ENCODE data around the gene CYTH1.
A peak's percentile ranks its signal among the peaks of the same experiment; 100 is the strongest.

CYTH1 gene

DNA sequence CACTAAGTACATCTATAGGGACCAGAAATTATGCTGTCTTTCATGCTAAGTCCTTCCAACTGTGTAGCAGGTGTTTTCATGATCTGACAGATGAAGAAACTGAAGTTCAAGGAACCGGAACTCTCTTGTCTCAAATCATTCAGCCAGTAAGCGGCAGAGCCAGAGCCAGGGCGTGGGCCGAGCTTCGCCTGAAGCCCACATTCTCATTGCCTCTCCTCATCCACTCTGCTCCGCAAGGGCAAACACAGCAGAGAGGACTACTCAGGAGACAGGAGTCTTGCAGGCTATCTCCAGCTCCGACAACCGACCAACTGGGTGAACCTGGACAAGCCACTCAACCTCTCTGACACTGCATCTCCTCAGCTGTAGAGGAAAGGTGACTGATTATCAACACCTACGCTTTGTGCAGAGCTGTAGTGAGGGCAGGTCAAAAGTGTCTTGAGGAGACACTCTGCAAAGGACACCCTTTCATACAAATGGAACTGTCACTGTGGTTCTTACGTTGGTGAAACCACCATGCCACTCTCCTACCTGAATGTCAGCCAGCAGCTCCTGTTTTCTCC, 72.9 kb downstream of the CYTH1 start:
- no peak for TF ChIP-seq GLIS3 (CRISPR knock-in tag; IDR thresholded peaks at IDR 0.05)
- TF ChIP-seq CSDC2 (CRISPR knock-in tag; IDR thresholded peaks at IDR 0.05), result no peak
- no peak for TF ChIP-seq BACH2 (CRISPR knock-in tag; IDR thresholded peaks at IDR 0.05; ENCODE audit: borderline replicate concordance)
- TF ChIP-seq TOX (CRISPR knock-in tag; IDR thresholded peaks at IDR 0.05; ENCODE audit: borderline replicate concordance), result no peak
- ATAC-seq, result no peak

DNA sequence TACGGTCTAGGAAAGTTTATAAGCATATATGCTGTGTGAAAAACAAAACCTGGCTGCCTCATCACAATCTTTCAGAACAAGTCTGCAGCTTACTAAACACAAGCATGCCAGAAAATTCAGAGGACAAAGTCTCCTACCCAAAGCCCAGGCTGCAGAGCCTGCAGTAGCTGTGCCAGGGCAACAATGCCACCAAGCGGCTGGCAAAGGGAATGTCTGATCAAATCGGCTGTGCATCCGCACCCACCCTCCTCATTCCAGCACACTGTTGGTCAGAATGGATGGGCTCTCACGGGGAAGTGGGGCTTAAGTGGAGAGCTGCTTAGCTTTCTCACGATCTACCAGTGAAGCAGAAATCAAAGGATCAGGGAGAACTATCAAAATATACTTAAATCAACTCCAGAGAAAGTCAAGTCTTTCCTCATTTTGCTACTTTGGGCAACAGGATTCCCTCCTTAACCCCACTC, 73.5 kb downstream of the CYTH1 start:
- TF ChIP-seq ZNF565 (CRISPR knock-in tag; conservative IDR thresholded peaks at IDR 0.05; ENCODE audit: low read depth), result 0 out of 2 replicates have a peak, but pooled peaks have one; percentile 2
- no peak for TF ChIP-seq CSDC2 (CRISPR knock-in tag; IDR thresholded peaks at IDR 0.05)
- TF ChIP-seq ZFP3 (CRISPR knock-in tag; IDR thresholded peaks at IDR 0.05), result peak; percentile 42; the same call in 1 of the 2 replicates
- ATAC-seq, result peak; percentile 96

DNA sequence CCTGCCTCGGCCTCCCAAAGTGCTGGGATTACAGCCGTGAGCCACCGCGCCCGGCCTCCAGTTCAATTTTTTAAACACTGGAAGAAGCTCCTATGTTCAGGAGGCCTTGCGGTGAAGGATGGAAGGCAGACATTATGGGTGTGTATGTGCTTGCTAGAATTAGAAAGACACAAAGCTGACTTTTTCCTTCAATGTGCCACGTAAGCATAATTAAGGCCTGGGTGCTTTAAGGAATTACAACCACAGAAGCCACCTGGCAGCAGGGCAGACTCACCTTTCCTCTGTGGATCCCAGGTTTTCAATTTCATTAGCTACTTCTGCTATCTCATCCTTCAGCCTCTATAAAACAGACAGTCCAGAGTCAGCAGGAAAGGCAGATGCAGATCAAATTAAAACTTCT, 74.2 kb downstream of the CYTH1 start:
- TF ChIP-seq ZFP30 (CRISPR knock-in tag; IDR thresholded peaks at IDR 0.05), result no peak
- TF ChIP-seq BACH2 (CRISPR knock-in tag; IDR thresholded peaks at IDR 0.05; ENCODE audit: borderline replicate concordance), result no peak
- TF ChIP-seq, protein P1, sequence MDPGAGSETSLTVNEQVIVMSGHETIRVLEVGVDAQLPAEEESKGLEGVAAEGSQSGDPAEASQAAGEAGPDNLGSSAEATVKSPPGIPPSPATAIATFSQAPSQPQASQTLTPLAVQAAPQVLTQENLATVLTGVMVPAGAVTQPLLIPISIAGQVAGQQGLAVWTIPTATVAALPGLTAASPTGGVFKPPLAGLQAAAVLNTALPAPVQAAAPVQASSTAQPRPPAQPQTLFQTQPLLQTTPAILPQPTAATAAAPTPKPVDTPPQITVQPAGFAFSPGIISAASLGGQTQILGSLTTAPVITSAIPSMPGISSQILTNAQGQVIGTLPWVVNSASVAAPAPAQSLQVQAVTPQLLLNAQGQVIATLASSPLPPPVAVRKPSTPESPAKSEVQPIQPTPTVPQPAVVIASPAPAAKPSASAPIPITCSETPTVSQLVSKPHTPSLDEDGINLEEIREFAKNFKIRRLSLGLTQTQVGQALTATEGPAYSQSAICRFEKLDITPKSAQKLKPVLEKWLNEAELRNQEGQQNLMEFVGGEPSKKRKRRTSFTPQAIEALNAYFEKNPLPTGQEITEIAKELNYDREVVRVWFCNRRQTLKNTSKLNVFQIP (CRISPR knock-in tag; IDR thresholded peaks at IDR 0.05; ENCODE audit: borderline replicate concordance, low read depth), result no peak
- no peak for TF ChIP-seq SNAI2 (CRISPR knock-in tag; IDR thresholded peaks at IDR 0.05)
- TF ChIP-seq ISL1 (CRISPR knock-in tag; IDR thresholded peaks at IDR 0.05), result no peak
- TF ChIP-seq RARB (CRISPR knock-in tag; IDR thresholded peaks at IDR 0.05), result no peak
- no peak for TF ChIP-seq PPARA (CRISPR knock-in tag; IDR thresholded peaks at IDR 0.05; ENCODE audit: borderline replicate concordance)
- no peak for TF ChIP-seq ZFP3 (CRISPR knock-in tag; IDR thresholded peaks at IDR 0.05)
- ATAC-seq, result no peak

DNA sequence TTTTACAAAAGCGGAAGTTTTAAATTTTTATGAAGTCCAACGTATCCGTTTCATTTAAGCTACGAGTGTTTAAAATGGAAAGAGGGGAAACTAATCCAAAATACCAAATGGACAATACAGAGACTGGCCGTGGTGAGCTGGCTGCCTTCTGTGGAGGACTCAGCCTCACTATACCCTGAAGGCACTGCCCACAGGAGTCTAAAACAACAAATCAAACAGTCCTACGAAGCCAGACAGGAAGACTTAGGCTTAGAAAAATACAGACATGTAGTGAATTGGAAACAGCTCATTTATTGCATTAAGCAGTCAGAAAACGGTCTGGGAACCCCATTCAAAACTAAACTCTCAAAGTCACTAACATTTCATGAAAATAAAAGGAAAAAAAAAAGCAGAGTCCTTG, 75.1 kb downstream of the CYTH1 start:
- TF ChIP-seq, protein P2, sequence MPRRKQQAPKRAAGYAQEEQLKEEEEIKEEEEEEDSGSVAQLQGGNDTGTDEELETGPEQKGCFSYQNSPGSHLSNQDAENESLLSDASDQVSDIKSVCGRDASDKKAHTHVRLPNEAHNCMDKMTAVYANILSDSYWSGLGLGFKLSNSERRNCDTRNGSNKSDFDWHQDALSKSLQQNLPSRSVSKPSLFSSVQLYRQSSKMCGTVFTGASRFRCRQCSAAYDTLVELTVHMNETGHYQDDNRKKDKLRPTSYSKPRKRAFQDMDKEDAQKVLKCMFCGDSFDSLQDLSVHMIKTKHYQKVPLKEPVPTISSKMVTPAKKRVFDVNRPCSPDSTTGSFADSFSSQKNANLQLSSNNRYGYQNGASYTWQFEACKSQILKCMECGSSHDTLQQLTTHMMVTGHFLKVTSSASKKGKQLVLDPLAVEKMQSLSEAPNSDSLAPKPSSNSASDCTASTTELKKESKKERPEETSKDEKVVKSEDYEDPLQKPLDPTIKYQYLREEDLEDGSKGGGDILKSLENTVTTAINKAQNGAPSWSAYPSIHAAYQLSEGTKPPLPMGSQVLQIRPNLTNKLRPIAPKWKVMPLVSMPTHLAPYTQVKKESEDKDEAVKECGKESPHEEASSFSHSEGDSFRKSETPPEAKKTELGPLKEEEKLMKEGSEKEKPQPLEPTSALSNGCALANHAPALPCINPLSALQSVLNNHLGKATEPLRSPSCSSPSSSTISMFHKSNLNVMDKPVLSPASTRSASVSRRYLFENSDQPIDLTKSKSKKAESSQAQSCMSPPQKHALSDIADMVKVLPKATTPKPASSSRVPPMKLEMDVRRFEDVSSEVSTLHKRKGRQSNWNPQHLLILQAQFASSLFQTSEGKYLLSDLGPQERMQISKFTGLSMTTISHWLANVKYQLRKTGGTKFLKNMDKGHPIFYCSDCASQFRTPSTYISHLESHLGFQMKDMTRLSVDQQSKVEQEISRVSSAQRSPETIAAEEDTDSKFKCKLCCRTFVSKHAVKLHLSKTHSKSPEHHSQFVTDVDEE (CRISPR knock-in tag; IDR thresholded peaks at IDR 0.05), result 0 out of 2 replicates have a peak, but pooled peaks have one; percentile 19
- no peak for TF ChIP-seq ZFP3 (CRISPR knock-in tag; IDR thresholded peaks at IDR 0.05)
- 0 out of 3 replicates have a peak, but pooled peaks have one; percentile 8 for ATAC-seq

DNA sequence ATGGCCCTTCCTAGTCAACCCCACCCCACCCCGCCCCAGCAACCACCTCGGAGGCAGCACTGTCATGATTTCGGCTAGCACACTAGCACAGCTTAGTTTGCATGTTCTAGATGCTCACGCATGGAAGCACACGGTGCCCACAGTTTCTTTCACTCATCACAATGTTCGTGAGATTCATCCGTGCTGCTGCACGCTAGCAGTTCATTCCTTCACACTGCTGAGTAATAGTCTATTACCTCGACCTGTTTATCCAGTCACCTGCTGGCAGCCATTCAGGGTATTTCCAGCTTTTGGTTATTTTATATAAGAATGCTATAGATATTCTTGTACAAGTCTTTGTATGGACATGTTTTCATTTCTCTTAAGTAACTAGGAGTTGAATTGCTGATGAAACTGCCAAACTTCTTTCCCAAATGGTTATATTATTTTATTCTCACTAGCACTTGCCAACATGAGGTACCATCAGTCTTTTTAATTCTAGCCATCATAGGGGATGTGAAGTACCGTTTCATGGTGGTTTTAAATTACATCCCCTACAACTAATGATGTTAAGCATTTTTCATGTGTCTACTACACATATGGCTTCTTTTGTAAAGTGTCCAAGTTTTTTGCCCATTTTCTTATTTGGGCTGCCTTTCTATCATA, 75.7 kb downstream of the CYTH1 start:
- TF ChIP-seq SNAI2 (CRISPR knock-in tag; IDR thresholded peaks at IDR 0.05) (no peak), TCF4 (CRISPR knock-in tag; IDR thresholded peaks at IDR 0.05; ENCODE audit: borderline replicate concordance) (no peak), BACH2 (CRISPR knock-in tag; IDR thresholded peaks at IDR 0.05; ENCODE audit: borderline replicate concordance) (no peak), GLIS3 (CRISPR knock-in tag; IDR thresholded peaks at IDR 0.05) (no peak), RARB (CRISPR knock-in tag; IDR thresholded peaks at IDR 0.05) (no peak), CSDC2 (CRISPR knock-in tag; IDR thresholded peaks at IDR 0.05) (no peak), ARNTL (CRISPR knock-in tag; IDR thresholded peaks at IDR 0.05; ENCODE audit: borderline replicate concordance, low read depth) (no peak), ISL1 (CRISPR knock-in tag; IDR thresholded peaks at IDR 0.05) (no peak), ZFP30 (CRISPR knock-in tag; IDR thresholded peaks at IDR 0.05) (no peak), ZNF8 (CRISPR knock-in tag; IDR thresholded peaks at IDR 0.05) (no peak), TOX (CRISPR knock-in tag; IDR thresholded peaks at IDR 0.05; ENCODE audit: borderline replicate concordance) (no peak), ZNF70 (CRISPR knock-in tag; IDR thresholded peaks at IDR 0.05) (no peak), OSR1 (CRISPR knock-in tag; IDR thresholded peaks at IDR 0.05) (no peak)
- TF ChIP-seq, protein P3, sequence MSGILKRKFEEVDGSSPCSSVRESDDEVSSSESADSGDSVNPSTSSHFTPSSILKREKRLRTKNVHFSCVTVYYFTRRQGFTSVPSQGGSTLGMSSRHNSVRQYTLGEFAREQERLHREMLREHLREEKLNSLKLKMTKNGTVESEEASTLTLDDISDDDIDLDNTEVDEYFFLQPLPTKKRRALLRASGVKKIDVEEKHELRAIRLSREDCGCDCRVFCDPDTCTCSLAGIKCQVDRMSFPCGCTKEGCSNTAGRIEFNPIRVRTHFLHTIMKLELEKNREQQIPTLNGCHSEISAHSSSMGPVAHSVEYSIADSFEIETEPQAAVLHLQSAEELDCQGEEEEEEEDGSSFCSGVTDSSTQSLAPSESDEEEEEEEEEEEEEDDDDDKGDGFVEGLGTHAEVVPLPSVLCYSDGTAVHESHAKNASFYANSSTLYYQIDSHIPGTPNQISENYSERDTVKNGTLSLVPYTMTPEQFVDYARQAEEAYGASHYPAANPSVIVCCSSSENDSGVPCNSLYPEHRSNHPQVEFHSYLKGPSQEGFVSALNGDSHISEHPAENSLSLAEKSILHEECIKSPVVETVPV (CRISPR knock-in tag; IDR thresholded peaks at IDR 0.05), result no peak
- TF ChIP-seq, protein P1 (CRISPR knock-in tag; IDR thresholded peaks at IDR 0.05; ENCODE audit: borderline replicate concordance, low read depth), result no peak
- no peak for ATAC-seq

Measured in SK-N-SH treated with all-trans-retinoic acid at 6 μM for 48 hours (cell line).